ENCODE data around the gene SNPH.

SNPH gene

GRCh38 chr20:1357921-1358671 lies 92.0 kb downstream of the SNPH start:
- TF ChIP-seq MAX (IDR thresholded peaks at IDR 0.05): no peak

Data from Ishikawa (cell line).